Measurements from ENCODE around the gene COL4A1. TPM values are rescaled to one million over a fixed set of nuclear protein-coding genes. Genes with fewer than 3 reads are reported as not detected.
A peak's percentile ranks its signal among the peaks of the same experiment; 100 is the strongest.

Gene COL4A1
- total RNA-seq, 1 donor from 2014 or later, result 2,489 TPM

DNA sequence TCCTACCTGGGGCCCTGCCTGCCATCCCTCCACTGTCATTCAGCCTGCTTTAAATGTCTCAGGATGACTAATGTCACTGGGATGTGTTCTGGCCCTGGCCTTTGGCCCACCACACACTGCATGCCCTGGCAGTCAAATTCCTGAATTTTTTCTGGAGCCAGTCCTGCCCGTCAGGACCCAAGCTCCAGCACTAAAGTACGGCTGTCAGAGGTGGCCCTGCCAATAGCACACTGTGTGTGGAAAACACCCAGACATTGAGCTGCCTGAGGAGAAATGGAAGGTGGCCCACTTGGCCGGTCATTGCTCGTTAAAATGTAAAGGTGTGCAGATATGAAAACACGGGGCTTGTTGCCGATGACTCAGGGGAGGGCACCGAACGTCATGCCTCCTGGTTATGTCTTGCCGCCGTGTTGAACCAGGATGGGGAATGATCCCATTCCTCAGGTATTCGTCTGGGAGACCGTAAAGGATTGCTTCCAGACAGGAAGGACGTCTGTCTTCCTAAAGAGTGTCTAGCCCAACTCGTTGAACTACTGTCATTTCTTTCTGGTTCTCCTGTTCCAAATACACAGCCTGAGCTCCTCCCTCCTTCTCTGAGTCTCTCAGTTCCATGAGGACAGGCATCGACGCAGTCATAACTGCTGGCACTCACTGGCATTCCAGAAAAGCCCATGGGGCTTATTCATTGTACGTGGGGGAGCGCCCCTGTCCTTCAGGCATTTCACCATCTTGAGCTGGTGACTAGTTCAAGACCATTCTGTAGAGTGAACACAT lies 40.8 kb upstream of the COL4A1 start:
- Mint-ChIP-seq H3K36me3 (ENCODE audit: low read depth, unreplicated experiment) (peaks cover 40% of the 10 kb centered on the region), H3K4me1 (ENCODE audit: low read depth, unreplicated experiment) (peaks cover 77% of the 10 kb centered on the region), H3K27me3 (ENCODE audit: low read depth, unreplicated experiment) (no peaks in the 10 kb centered on the region), H3K9me3 (ENCODE audit: unreplicated experiment) (peaks cover 3% of the 10 kb centered on the region), H3K27ac (ENCODE audit: unreplicated experiment) (peak overlapping the region; percentile 85), H3K4me3 (ENCODE audit: unreplicated experiment) (peak overlapping the region; percentile 42)
- no peak for TF ChIP-seq EZH2 (IDR thresholded peaks at IDR 0.05; ENCODE audit: insufficient read depth, low read length)
- TF ChIP-seq, protein P1, sequence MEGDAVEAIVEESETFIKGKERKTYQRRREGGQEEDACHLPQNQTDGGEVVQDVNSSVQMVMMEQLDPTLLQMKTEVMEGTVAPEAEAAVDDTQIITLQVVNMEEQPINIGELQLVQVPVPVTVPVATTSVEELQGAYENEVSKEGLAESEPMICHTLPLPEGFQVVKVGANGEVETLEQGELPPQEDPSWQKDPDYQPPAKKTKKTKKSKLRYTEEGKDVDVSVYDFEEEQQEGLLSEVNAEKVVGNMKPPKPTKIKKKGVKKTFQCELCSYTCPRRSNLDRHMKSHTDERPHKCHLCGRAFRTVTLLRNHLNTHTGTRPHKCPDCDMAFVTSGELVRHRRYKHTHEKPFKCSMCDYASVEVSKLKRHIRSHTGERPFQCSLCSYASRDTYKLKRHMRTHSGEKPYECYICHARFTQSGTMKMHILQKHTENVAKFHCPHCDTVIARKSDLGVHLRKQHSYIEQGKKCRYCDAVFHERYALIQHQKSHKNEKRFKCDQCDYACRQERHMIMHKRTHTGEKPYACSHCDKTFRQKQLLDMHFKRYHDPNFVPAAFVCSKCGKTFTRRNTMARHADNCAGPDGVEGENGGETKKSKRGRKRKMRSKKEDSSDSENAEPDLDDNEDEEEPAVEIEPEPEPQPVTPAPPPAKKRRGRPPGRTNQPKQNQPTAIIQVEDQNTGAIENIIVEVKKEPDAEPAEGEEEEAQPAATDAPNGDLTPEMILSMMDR (IDR thresholded peaks at IDR 0.05; ENCODE audit: insufficient read depth, low read depth, low read length), result no peak
- H3K4me2 ChIP-seq (ENCODE audit: low read length), result peak overlapping the region; percentile 64
- FAIRE-seq (peak; percentile 97), DNase-seq (ENCODE audit: low read depth) (peak; percentile 94)
- peak overlapping the region; percentile 92 for H3K27ac ChIP-seq (ENCODE audit: low read depth, low read length)
- peaks cover 94% of the 10 kb centered on the region for H3K79me2 ChIP-seq (ENCODE audit: insufficient read depth, low read length)
- H3K9me3 ChIP-seq (ENCODE audit: insufficient read depth, low read depth, low read length), result no peaks in the 10 kb centered on the region
- H3K27me3 ChIP-seq (ENCODE audit: insufficient read depth, low read length), result no peaks in the 10 kb centered on the region
- H3K36me3 ChIP-seq (ENCODE audit: insufficient read depth, low read length), result peaks cover 18% of the 10 kb centered on the region
- H2AFZ ChIP-seq (ENCODE audit: low read depth, low read length), result no peak overlapping the region
- H3K4me1 ChIP-seq (ENCODE audit: insufficient read depth, low read length), result peaks cover 55% of the 10 kb centered on the region
- H3K4me3 ChIP-seq (ENCODE audit: insufficient read depth, low read depth, low read length), result peak overlapping the region; percentile 4
- H4K20me1 ChIP-seq (ENCODE audit: insufficient read depth, low read length), result peaks cover 12% of the 10 kb centered on the region
- H3K9ac ChIP-seq (ENCODE audit: low read length), result peak overlapping the region; percentile 66

DNA sequence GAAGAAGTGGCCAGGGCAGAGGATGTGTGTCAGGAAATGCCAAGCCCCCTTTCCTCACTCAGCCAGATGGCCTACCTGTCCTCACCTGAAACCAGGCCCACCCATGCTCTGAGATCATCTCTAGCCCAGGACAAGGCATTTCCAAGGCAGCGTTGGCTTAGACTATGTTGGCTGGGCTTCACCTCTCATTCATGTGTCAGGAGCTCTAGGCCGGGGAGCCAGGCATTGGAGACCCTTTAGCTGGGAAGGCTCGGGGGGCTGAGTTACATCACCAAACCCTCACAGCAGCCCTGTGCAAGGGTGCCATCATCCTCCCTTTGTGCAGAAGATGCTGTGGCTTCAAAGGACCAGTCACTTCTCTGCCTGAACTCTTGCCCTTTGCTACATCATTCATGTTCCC lies 40.1 kb upstream of the COL4A1 start:
- H3K9ac ChIP-seq (ENCODE audit: low read length), result peak overlapping the region; percentile 66
- TF ChIP-seq EZH2 (IDR thresholded peaks at IDR 0.05; ENCODE audit: insufficient read depth, low read length), result no peak
- TF ChIP-seq, protein P1 (IDR thresholded peaks at IDR 0.05; ENCODE audit: insufficient read depth, low read depth, low read length), result no peak
- peak overlapping the region; percentile 4 for H3K4me3 ChIP-seq (ENCODE audit: insufficient read depth, low read depth, low read length)
- no peak for FAIRE-seq
- peaks cover 3% of the 10 kb centered on the region for H3K9me3 Mint-ChIP-seq (ENCODE audit: unreplicated experiment)
- peak overlapping the region; percentile 92 for H3K27ac ChIP-seq (ENCODE audit: low read depth, low read length)
- H4K20me1 ChIP-seq (ENCODE audit: insufficient read depth, low read length), result peaks cover 7% of the 10 kb centered on the region
- H3K27me3 ChIP-seq (ENCODE audit: insufficient read depth, low read length), result no peaks in the 10 kb centered on the region
- no peaks in the 10 kb centered on the region for H3K27me3 Mint-ChIP-seq (ENCODE audit: low read depth, unreplicated experiment)
- H2AFZ ChIP-seq (ENCODE audit: low read depth, low read length), result no peak overlapping the region
- peaks cover 18% of the 10 kb centered on the region for H3K36me3 ChIP-seq (ENCODE audit: insufficient read depth, low read length)
- peaks cover 83% of the 10 kb centered on the region for H3K4me1 Mint-ChIP-seq (ENCODE audit: low read depth, unreplicated experiment)
- no peak overlapping the region for H3K4me3 Mint-ChIP-seq (ENCODE audit: unreplicated experiment)
- peaks cover 37% of the 10 kb centered on the region for H3K36me3 Mint-ChIP-seq (ENCODE audit: low read depth, unreplicated experiment)
- peaks cover 94% of the 10 kb centered on the region for H3K79me2 ChIP-seq (ENCODE audit: insufficient read depth, low read length)
- H3K9me3 ChIP-seq (ENCODE audit: insufficient read depth, low read depth, low read length), result no peaks in the 10 kb centered on the region
- H3K4me1 ChIP-seq (ENCODE audit: insufficient read depth, low read length), result peaks cover 61% of the 10 kb centered on the region
- peak overlapping the region; percentile 64 for H3K4me2 ChIP-seq (ENCODE audit: low read length)
- DNase-seq (ENCODE audit: low read depth), result no peak
- H3K27ac Mint-ChIP-seq (ENCODE audit: unreplicated experiment), result peak overlapping the region; percentile 85

DNA sequence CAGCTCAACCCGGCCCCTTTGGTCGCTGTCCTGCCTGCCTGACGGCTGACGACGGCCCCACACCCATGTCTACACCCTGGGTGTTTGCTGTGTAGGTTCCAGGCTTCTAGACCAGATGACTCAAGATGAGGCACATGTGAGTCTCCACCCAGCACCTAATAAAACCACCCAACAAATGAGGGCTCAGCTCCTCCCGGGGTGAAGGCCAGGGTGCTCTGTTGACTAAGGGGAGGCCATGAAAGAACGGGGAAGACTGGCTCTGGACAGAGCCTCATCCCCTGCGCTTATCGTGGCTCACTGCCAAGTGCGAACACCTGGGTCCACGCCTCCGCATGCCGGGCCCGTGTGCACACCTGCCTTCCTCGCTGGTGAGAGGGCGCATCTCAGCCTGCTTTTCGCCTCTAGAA lies 39.7 kb upstream of the COL4A1 start:
- Mint-ChIP-seq H3K27me3 (ENCODE audit: low read depth, unreplicated experiment) (no peaks in the 10 kb centered on the region), H3K4me3 (ENCODE audit: unreplicated experiment) (no peak overlapping the region), H3K4me1 (ENCODE audit: low read depth, unreplicated experiment) (peaks cover 86% of the 10 kb centered on the region), H3K36me3 (ENCODE audit: low read depth, unreplicated experiment) (peaks cover 34% of the 10 kb centered on the region), H3K27ac (ENCODE audit: unreplicated experiment) (peak overlapping the region; percentile 85), H3K9me3 (ENCODE audit: unreplicated experiment) (peaks cover 5% of the 10 kb centered on the region)
- H4K20me1 ChIP-seq (ENCODE audit: insufficient read depth, low read length), result peaks cover 3% of the 10 kb centered on the region
- H3K4me3 ChIP-seq (ENCODE audit: insufficient read depth, low read depth, low read length), result no peak overlapping the region
- H3K9ac ChIP-seq (ENCODE audit: low read length), result peak overlapping the region; percentile 66
- peak overlapping the region; percentile 64 for H3K4me2 ChIP-seq (ENCODE audit: low read length)
- no peak for FAIRE-seq
- peaks cover 18% of the 10 kb centered on the region for H3K36me3 ChIP-seq (ENCODE audit: insufficient read depth, low read length)
- DNase-seq (ENCODE audit: low read depth), result no peak
- no peak overlapping the region for H2AFZ ChIP-seq (ENCODE audit: low read depth, low read length)
- H3K27ac ChIP-seq (ENCODE audit: low read depth, low read length), result peak overlapping the region; percentile 92
- H3K27me3 ChIP-seq (ENCODE audit: insufficient read depth, low read length), result no peaks in the 10 kb centered on the region
- TF ChIP-seq, protein P1 (IDR thresholded peaks at IDR 0.05; ENCODE audit: insufficient read depth, low read depth, low read length), result no peak
- TF ChIP-seq EZH2 (IDR thresholded peaks at IDR 0.05; ENCODE audit: insufficient read depth, low read length), result no peak
- peaks cover 66% of the 10 kb centered on the region for H3K4me1 ChIP-seq (ENCODE audit: insufficient read depth, low read length)
- H3K79me2 ChIP-seq (ENCODE audit: insufficient read depth, low read length), result peaks cover 94% of the 10 kb centered on the region
- no peaks in the 10 kb centered on the region for H3K9me3 ChIP-seq (ENCODE audit: insufficient read depth, low read depth, low read length)
